Skeletal muscle tissue (tissue), 4 donors: ENCODE measurements around the gene PALB2. TPM values are rescaled to one million over a fixed set of nuclear protein-coding genes. Genes with fewer than 3 reads are reported as not detected.
"Not testable (repeated sequence)": the region's sequence is repeated elsewhere in the genome, so short reads cannot be mapped to it uniquely, and the experiment has no call there.

Experiments used
- H3K27ac ChIP-seq: one replicate; pipeline ENCODE4 v1.7.0; 2013; ENCODE audit warnings: mild to moderate bottlenecking, low read depth, low read length, inconsistent platforms
- H3K27me3 ChIP-seq, 3 donors: one replicate each; pipeline ENCODE4 v1.7.0; 2013; ENCODE audit warnings: low read length in 3 of 3; ENCODE audit not compliant: control insufficient read depth in 3 of 3, insufficient read depth in 3 of 3
- H3K36me3 ChIP-seq, 3 donors: one replicate each; pipeline ENCODE4 v1.7.0; 2013; ENCODE audit warnings: low read length in 3 of 3; ENCODE audit not compliant: control insufficient read depth in 3 of 3, insufficient read depth in 3 of 3
- H3K4me1 ChIP-seq, 3 donors: one replicate each; pipeline ENCODE4 v1.7.0; 2013; ENCODE audit warnings: low read length in 3 of 3, mild to moderate bottlenecking in 3 of 3; ENCODE audit not compliant: control insufficient read depth in 3 of 3, insufficient read depth in 3 of 3
- H3K4me3 ChIP-seq, 3 donors: one replicate each; pipeline ENCODE4 v1.7.0; 2013; ENCODE audit warnings: low read length in 3 of 3
- H3K9ac ChIP-seq, 3 donors: one replicate each; pipeline ENCODE4 v1.7.0; 2013; ENCODE audit warnings: low read length in 3 of 3, mild to moderate bottlenecking in 3 of 3, moderate library complexity in 2 of 3, low read depth in 1 of 3
- H3K9me3 ChIP-seq, 3 donors: one replicate each; pipeline ENCODE4 v1.7.0; 2013; ENCODE audit warnings: low read length in 3 of 3; ENCODE audit not compliant: control insufficient read depth in 3 of 3
- total RNA-seq: library from RNA; depleted of rRNA; stranded (reverse); fragments of >200 nt; gene quantifications from one replicate; pipeline ENCODE4 v1.2.3, GENCODE V29; 2014
- donor health status: Osteomylitis.

The PALB2 gene
- total RNA-seq, 1 donor from 2014 or later, result 14.1 TPM

GRCh38 chr16:23610905-23611304 is 30.2 kb downstream of the PALB2 start:
- H3K4me1 ChIP-seq, H3K27ac ChIP-seq, H3K4me3 ChIP-seq, H3K9me3 ChIP-seq, H3K9ac ChIP-seq, H3K27me3 ChIP-seq: not testable (repeated sequence)
- peaks cover 0 to 23% (median 20%) of the 10 kb centered on the region in 3 donors for H3K36me3 ChIP-seq

GRCh38 chr16:23609929-23610328 is 31.2 kb downstream of the PALB2 start:
- H3K27me3 ChIP-seq, result no peaks in the 10 kb centered on the region
- H3K9me3 ChIP-seq, result no peaks in the 10 kb centered on the region
- H3K36me3 ChIP-seq, result peaks cover 0 to 23% (median 23%) of the 10 kb centered on the region in 3 donors
- no peak overlapping the region for H3K27ac ChIP-seq
- H3K4me3 ChIP-seq, result no peak overlapping the region
- no peak overlapping the region for H3K9ac ChIP-seq
- no peaks in the 10 kb centered on the region for H3K4me1 ChIP-seq

- Histone ChIP-seq H3K27ac (no peak overlapping the region), H3K9me3 (no peaks in the 10 kb centered on the region), H3K9ac (no peak overlapping the region), H3K27me3 (no peaks in the 10 kb centered on the region), H3K4me1 (no peaks in the 10 kb centered on the region), H3K36me3 (peaks cover 0 to 31% (median 30%) of the 10 kb centered on the region in 3 donors), H3K4me3 (no peak overlapping the region)
These were observed 32.9 kb downstream of the PALB2 start for GRCh38 chr16:23608194-23608593.

- H3K4me1 ChIP-seq, result no peaks in the 10 kb centered on the region
- H3K4me3 ChIP-seq, result no peak overlapping the region
- H3K27me3 ChIP-seq, result no peaks in the 10 kb centered on the region
- no peak overlapping the region for H3K9ac ChIP-seq
- no peaks in the 10 kb centered on the region for H3K9me3 ChIP-seq
- peaks cover under 1 to 31% (median 28%) of the 10 kb centered on the region in 3 donors for H3K36me3 ChIP-seq
- no peak overlapping the region for H3K27ac ChIP-seq
These were observed 33.4 kb downstream of the PALB2 start for GRCh38 chr16:23607726-23608125.

- H3K27me3 ChIP-seq, result no peaks in the 10 kb centered on the region
- H3K9me3 ChIP-seq, result no peaks in the 10 kb centered on the region
- peak overlapping the region; percentile 83 for H3K27ac ChIP-seq
- H3K36me3 ChIP-seq, result peaks cover 9 to 14% (median 10%) of the 10 kb centered on the region in 3 donors
- H3K4me1 ChIP-seq, result peaks cover 18 to 28% (median 19%) of the 10 kb centered on the region in 3 donors
- peak overlapping the region in 1 of 3 donors; percentile 93 for H3K9ac ChIP-seq
- peak overlapping the region in 1 of 3 donors; percentile 41 for H3K4me3 ChIP-seq
These were observed 43.9 kb downstream of the PALB2 start for GRCh38 chr16:23597003-23597756.

GRCh38 chr16:23595951-23596720 is 45.0 kb downstream of the PALB2 start, which contains the start of gene NDUFAB1:
TSS of gene NDUFAB1 (minus strand) at chr16:23596316. CDS start at chr16:23596290, 26 bp downstream.
- Histone ChIP-seq H3K9ac (peak within 1 kb of the TSS; percentile 89 to 96 (median 93)), H3K9me3 (no peaks in the 10 kb centered on the region), H3K4me1 (peaks cover 22 to 37% (median 26%) of the 10 kb centered on the region in 3 donors), H3K27me3 (no peaks in the 10 kb centered on the region), H3K27ac (peak within 1 kb of the TSS; percentile 83), H3K4me3 (peak within 1 kb of the TSS; percentile 88 to 99 (median 97)), H3K36me3 (peaks cover 13 to 24% (median 16%) of the 10 kb centered on the region in 3 donors)

GRCh38 chr16:23595246-23595950 is 45.7 kb downstream of the PALB2 start:
- peaks cover 22 to 37% (median 27%) of the 10 kb centered on the region in 3 donors for H3K4me1 ChIP-seq
- H3K9ac ChIP-seq, result peak overlapping the region; percentile 89 to 96 (median 93)
- H3K4me3 ChIP-seq, result peak overlapping the region; percentile 88 to 99 (median 97)
- peaks cover 13 to 31% (median 22%) of the 10 kb centered on the region in 3 donors for H3K36me3 ChIP-seq
- H3K27ac ChIP-seq, result peak overlapping the region; percentile 83
- no peaks in the 10 kb centered on the region for H3K27me3 ChIP-seq
- no peaks in the 10 kb centered on the region for H3K9me3 ChIP-seq

- no peak overlapping the region for H3K27ac ChIP-seq
- peaks cover 22 to 37% (median 27%) of the 10 kb centered on the region in 3 donors for H3K4me1 ChIP-seq
- no peaks in the 10 kb centered on the region for H3K9me3 ChIP-seq
- no peak overlapping the region for H3K4me3 ChIP-seq
- peaks cover 19 to 43% (median 28%) of the 10 kb centered on the region in 3 donors for H3K36me3 ChIP-seq
- no peaks in the 10 kb centered on the region for H3K27me3 ChIP-seq
- H3K9ac ChIP-seq, result no peak overlapping the region
These were observed 46.9 kb downstream of the PALB2 start for GRCh38 chr16:23594186-23594585.

GRCh38 chr16:23590181-23590580 is 50.9 kb downstream of the PALB2 start:
- Histone ChIP-seq H3K9me3 (no peaks in the 10 kb centered on the region), H3K27me3 (no peaks in the 10 kb centered on the region), H3K4me3 (no peak overlapping the region), H3K36me3 (peaks cover 33 to 67% (median 48%) of the 10 kb centered on the region in 3 donors), H3K9ac (no peak overlapping the region), H3K4me1 (peaks cover 20 to 30% (median 30%) of the 10 kb centered on the region in 3 donors), H3K27ac (no peak overlapping the region)
